IMR-90 (cell line): ENCODE measurements around the gene BCAS1. TPM values are rescaled to one million over a fixed set of nuclear protein-coding genes. Genes with fewer than 3 reads are reported as not detected.

Experiments
- ATAC-seq: fragments of 200-7000 bp; cut with Tn5 transposase; 2 replicates; pipeline ENCODE4 v1.9.1; 2020; ENCODE audit warnings: low read depth, mild to moderate bottlenecking, moderate library complexity
- BruUV-seq: library from RNA; stranded (reverse); fragments of 400-500 nt; replicated peaks from 2 replicates; lab custom pipeline; 2021; lab: Mats Ljungman, UMichigan
- CTCF ChIA-PET: fragments of 300-600 bp; formaldehyde crosslinking; extraction: SDS; loops from one replicate; lab custom pipeline; 2021; ENCODE audit warnings: antibody characterized with exemption; lab: Yijun Ruan, JAX
- POLR2A ChIA-PET: fragments of 300-600 bp; sonication (Branson Sonifier 250); formaldehyde crosslinking; loops from one replicate; lab custom pipeline; 2022; ENCODE audit warnings: antibody characterized with exemption; ENCODE audit not compliant: unreplicated experiment; lab: Charles Lee
- DNase-seq: peaks from one replicate; pipeline ENCODE4 v3.0.0; 2013
- H2AFZ ChIP-seq: replicated peaks from 2 replicates; pipeline ENCODE3; 2013; ENCODE audit warnings: low read length, mild to moderate bottlenecking; ENCODE audit not compliant: poor library complexity
- H2AK5ac ChIP-seq: 2 replicates; pipeline ENCODE4 v1.6.1; 2013; ENCODE audit warnings: low read depth, low read length, inconsistent platforms
- H2AK9ac ChIP-seq: replicated peaks from 2 replicates; pipeline ENCODE3; 2013; ENCODE audit warnings: mild to moderate bottlenecking, low read depth, low read length, moderate library complexity; ENCODE audit not compliant: poor library complexity
- H2BK120ac ChIP-seq: 2 replicates; pipeline ENCODE4 v1.6.1; 2013; ENCODE audit warnings: low read depth, low read length, inconsistent platforms
- H2BK15ac ChIP-seq: 3 replicates; pipeline ENCODE4 v1.6.1; 2013; ENCODE audit warnings: low read depth, low read length, inconsistent platforms
- H2BK20ac ChIP-seq: 2 replicates; pipeline ENCODE4 v1.6.1; 2013; ENCODE audit warnings: low read depth, mild to moderate bottlenecking, inconsistent platforms, low read length, moderate library complexity
- H2BK5ac ChIP-seq: 2 replicates; pipeline ENCODE4 v1.6.1; 2013; ENCODE audit warnings: mild to moderate bottlenecking, low read depth, low read length, inconsistent platforms; ENCODE audit not compliant: poor library complexity, severe bottlenecking
- H3K14ac ChIP-seq: replicated peaks from 2 replicates; pipeline ENCODE4 v1.6.1; 2013; ENCODE audit warnings: low read depth, low read length, inconsistent platforms
- H3K18ac ChIP-seq: 2 replicates; pipeline ENCODE4 v1.6.1; 2013; ENCODE audit warnings: low read depth, low read length, control low read depth
- H3K23ac ChIP-seq: 2 replicates; pipeline ENCODE4 v1.6.1; 2013; ENCODE audit warnings: low read depth, low read length, inconsistent platforms
- H3K27ac ChIP-seq: 2 replicates; pipeline ENCODE4 v1.5.1; 2013; ENCODE audit warnings: mild to moderate bottlenecking, control low read depth, low read length; ENCODE audit not compliant: insufficient read depth
- H3K27me3 ChIP-seq: 2 replicates; pipeline ENCODE4 v1.6.1; 2013; ENCODE audit warnings: low read length; ENCODE audit not compliant: control insufficient read depth, insufficient read depth
- H3K36me3 ChIP-seq: 2 replicates; pipeline ENCODE4 v1.6.1; 2013; ENCODE audit warnings: low read length, mixed read lengths; ENCODE audit not compliant: control insufficient read depth, insufficient read depth
- H3K4ac ChIP-seq: 2 replicates; pipeline ENCODE4 v1.6.1; 2013; ENCODE audit warnings: low read depth, low read length, inconsistent platforms
- H3K4me1 ChIP-seq: 2 replicates; pipeline ENCODE4 v1.6.1; 2013; ENCODE audit warnings: low read length, mixed read lengths; ENCODE audit not compliant: control insufficient read depth, insufficient read depth
- H3K4me2 ChIP-seq: 2 replicates; pipeline ENCODE4 v1.6.1; 2013; ENCODE audit warnings: low read depth, mild to moderate bottlenecking, control low read depth, low read length, moderate library complexity
- H3K4me3 ChIP-seq: 2 replicates; pipeline ENCODE4 v1.5.1; 2013; ENCODE audit warnings: low read depth, mild to moderate bottlenecking, control low read depth, low read length, moderate library complexity; ENCODE audit not compliant: insufficient read depth
- H3K56ac ChIP-seq: 2 replicates; pipeline ENCODE4 v1.6.1; 2013; ENCODE audit warnings: low read length, inconsistent platforms; ENCODE audit not compliant: insufficient read depth; ENCODE audit errors: extremely low read depth
- H3K79me1 ChIP-seq, 2 experiments: 2 replicates each; pipeline ENCODE4 v1.6.1; 2013; ENCODE audit warnings: low read length in 2 of 2, inconsistent platforms in 1 of 2, low read depth in 1 of 2
- H3K9ac ChIP-seq: 2 replicates; pipeline ENCODE4 v1.6.1; 2013; ENCODE audit warnings: low read depth, low read length, control low read depth
- H3K9me1 ChIP-seq: 2 replicates; pipeline ENCODE4 v1.6.1; 2013; ENCODE audit warnings: low read length, inconsistent platforms; ENCODE audit not compliant: insufficient read depth
- H3K9me3 ChIP-seq: 2 replicates; pipeline ENCODE4 v1.6.1; 2013; ENCODE audit warnings: low read length; ENCODE audit not compliant: control insufficient read depth, insufficient read depth
- H4K20me1 ChIP-seq: 2 replicates; pipeline ENCODE4 v1.6.1; 2013; ENCODE audit warnings: low read length, inconsistent platforms; ENCODE audit not compliant: insufficient read depth
- H4K5ac ChIP-seq: 2 replicates; pipeline ENCODE4 v1.6.1; 2013; ENCODE audit warnings: mild to moderate bottlenecking, low read depth, low read length, control low read depth
- H4K8ac ChIP-seq, 2 experiments: 2 replicates each; pipeline ENCODE4 v1.6.1; 2013; ENCODE audit warnings: low read depth in 2 of 2, low read length in 2 of 2, control low read depth in 1 of 2, inconsistent platforms in 1 of 2
- H4K91ac ChIP-seq: 2 replicates; pipeline ENCODE4 v1.6.1; 2013; ENCODE audit warnings: low read depth, low read length, inconsistent platforms; ENCODE audit not compliant: insufficient read depth
- BHLHE40 ChIP-seq: fragments of 150-350 bp; IDR thresholded peaks from 2 replicates; pipeline ENCODE4 v1.6.1; 2016; ENCODE audit warnings: mild to moderate bottlenecking, low read depth, low read length
- CEBPB ChIP-seq: IDR thresholded peaks from 2 replicates; pipeline ENCODE4 v1.6.1; 2012; ENCODE audit warnings: low read depth, low read length, improper control_type of control experiment
- CTCF ChIP-seq: conservative IDR thresholded peaks from 2 replicates; pipeline ENCODE4 v1.5.1; 2012; ENCODE audit warnings: mild to moderate bottlenecking, low read depth, low read length, improper control_type of control experiment
- ELK1 ChIP-seq: fragments of 150-350 bp; IDR thresholded peaks from 2 replicates; pipeline ENCODE4 v1.6.1; 2016; ENCODE audit warnings: low read depth, mild to moderate bottlenecking, low read length, moderate library complexity, borderline replicate concordance
- FOS ChIP-seq: fragments of 150-350 bp; IDR thresholded peaks from 2 replicates; pipeline ENCODE4 v1.6.1; 2016; ENCODE audit warnings: low read depth, low read length
- MAZ ChIP-seq: IDR thresholded peaks from 2 replicates; pipeline ENCODE4 v1.6.1; 2012; ENCODE audit warnings: low read depth, mild to moderate bottlenecking, low read length, improper control_type of control experiment, moderate library complexity, borderline replicate concordance
- MXI1 ChIP-seq: IDR thresholded peaks from 2 replicates; pipeline ENCODE4 v1.6.1; 2012; ENCODE audit warnings: low read depth, mild to moderate bottlenecking, low read length, moderate library complexity, borderline replicate concordance
- NFE2L2 ChIP-seq: fragments of 150-350 bp; IDR thresholded peaks from 2 replicates; pipeline ENCODE4 v1.6.1; 2016; ENCODE audit warnings: low read depth, mild to moderate bottlenecking, low read length
- RAD21 ChIP-seq: IDR thresholded peaks from 2 replicates; pipeline ENCODE4 v1.6.1; 2012; ENCODE audit warnings: low read length, improper control_type of control experiment
- RCOR1 ChIP-seq: IDR thresholded peaks from 2 replicates; pipeline ENCODE4 v1.6.1; 2012; ENCODE audit warnings: mild to moderate bottlenecking, low read length, improper control_type of control experiment; ENCODE audit not compliant: insufficient replicate concordance
- SMC3 ChIP-seq: fragments of 150-350 bp; IDR thresholded peaks from 2 replicates; pipeline ENCODE4 v1.6.1; 2016; ENCODE audit warnings: low read depth, mild to moderate bottlenecking, antibody characterized with exemption, low read length, moderate library complexity
- USF2 ChIP-seq: fragments of 150-350 bp; IDR thresholded peaks from 2 replicates; pipeline ENCODE4 v1.6.1; 2017; ENCODE audit warnings: mild to moderate bottlenecking, antibody characterized with exemption, low read length, low read depth
- WGBS, 2 experiments: methylation state at CpG; one replicate each; pipeline versions ENCODE4 v1.1.5 to v1.1.7; 2013; ENCODE audit warnings: missing lambda C conversion rate in 2 of 2; ENCODE audit not compliant: insufficient read length in 1 of 2; ENCODE audit errors: extremely low coverage in 2 of 2; 5-methylcytosine and 5-hydroxymethylcytosine counted together
- dilution Hi-C: fragments of 300-500 bp; cut with HindIII; formaldehyde crosslinking; loops from one replicate; pipeline ENCODE4 v1.14.3; 2018; ENCODE audit warnings: low sequenced_read_pairs; ENCODE audit not compliant: unreplicated experiment
- in situ Hi-C: fragments of 300-500 bp; cut with MboI; formaldehyde crosslinking; loops from 3 replicates; pipeline ENCODE4 v1.14.3; 2019; ENCODE audit warnings: low sequenced_read_pairs, inconsistent platforms, mixed read lengths
- intact Hi-C: fragments of 100-400 bp; cut with micrococcal nuclease; formaldehyde crosslinking; loops from 2 replicates; pipeline ENCODE4 v1.10.0; 2022
- polyA plus RNA-seq, 3 experiments: library from polyadenylated mRNA; depleted of rRNA; stranded (reverse); fragments of >200 nt; gene quantifications; 2 replicates each; pipeline ENCODE4 v1.2.3, GENCODE V29; 2012; ENCODE audit warnings: low replicate concordance in 1 of 3
- total RNA-seq: library from RNA; depleted of rRNA; stranded (reverse); fragments of >200 nt; gene quantifications from 2 replicates; pipeline ENCODE4 v1.2.3, GENCODE V29; 2012

The BCAS1 gene
- total and polyA plus RNA-seq, 2 of the 4 experiments (the other 2 are of a cell fraction), result under 0.01 TPM; not detected in 1

GRCh38 chr20:53945478-53945877 lies 124.9 kb downstream of the BCAS1 start:
- no CpG with 5 or more reads among the region's 2 CpGs for WGBS, 2 experiments

More at GRCh38 chr20:53945478-53945877, 124.9 kb downstream of the BCAS1 start:
- ChIA-PET POLR2A (interaction anchor here (0.6 kb wide), 1 partner anchor 375 kb away, joined by 6 read pairs; no protein-coding TSS in a partner anchor), CTCF (no interaction called here)
- Histone ChIP-seq H3K14ac (no peak overlapping the region), H3K18ac (no peak overlapping the region), H2BK120ac (no peak overlapping the region), H4K20me1 (no peaks in the 10 kb centered on the region), H3K79me1 (no peaks in the 10 kb centered on the region), H2BK5ac (no peak overlapping the region), H4K91ac (no peak overlapping the region), H3K4me2 (no peak overlapping the region), H3K27me3 (no peaks in the 10 kb centered on the region), H3K27ac (no peak overlapping the region), H3K23ac (no peak overlapping the region), H2BK15ac (no peak overlapping the region), H3K4me1 (peaks cover 19% of the 10 kb centered on the region), H3K9ac (no peak overlapping the region), H4K5ac (no peak overlapping the region), H3K36me3 (no peaks in the 10 kb centered on the region), H2AK9ac (no peak overlapping the region), H2AK5ac (no peak overlapping the region), H3K56ac (no peak overlapping the region), H3K4ac (no peak overlapping the region), H3K9me1 (peaks cover 20% of the 10 kb centered on the region), H2AFZ (no peak overlapping the region), H3K9me3 (no peaks in the 10 kb centered on the region), H3K4me3 (no peak overlapping the region), H2BK20ac (no peak overlapping the region), H4K8ac (no peak overlapping the region)
- BruUV-seq, result no TSS peak
- in situ Hi-C loops, result loop anchor here (25.0 kb wide), 2 partner anchors 783 to 1458 kb away; no protein-coding TSS in a partner anchor
- intact Hi-C loops, result no loop called here
- dilution Hi-C loops, result no loop called here
- no peak for TF ChIP-seq SMC3
- no peak for TF ChIP-seq CEBPB
- TF ChIP-seq ELK1, result no peak
- TF ChIP-seq NFE2L2, result no peak
- TF ChIP-seq MXI1, result no peak
- TF ChIP-seq BHLHE40, result no peak
- TF ChIP-seq USF2, result no peak
- no peak for TF ChIP-seq RCOR1
- no peak for TF ChIP-seq FOS
- TF ChIP-seq MAZ, result no peak
- no peak for TF ChIP-seq RAD21
- no peak for TF ChIP-seq CTCF
- ATAC-seq (no peak), DNase-seq (no peak)
